SU-DHL-6 (cell line): ENCODE measurements around the gene DKC1.

ENCODE experiments used
- CTCF ChIP-seq: fragments of 200-600 bp; sonication (generic); IDR thresholded peaks from one replicate; pipeline ENCODE4 v1.5.1; 2017; ENCODE audit warnings: antibody characterized with exemption, mild to moderate bottlenecking, low read length, moderate library complexity; ENCODE audit not compliant: insufficient read depth, poor library complexity, severe bottlenecking
- EZH2phosphoT487 ChIP-seq: fragments of 200-600 bp; sonication (generic), shearing (Covaris generic); conservative IDR thresholded peaks from 2 replicates; pipeline ENCODE4 v1.6.1; 2018; ENCODE audit warnings: mild to moderate bottlenecking, antibody characterized with exemption, low read length, moderate library complexity, mixed read lengths

DNA sequence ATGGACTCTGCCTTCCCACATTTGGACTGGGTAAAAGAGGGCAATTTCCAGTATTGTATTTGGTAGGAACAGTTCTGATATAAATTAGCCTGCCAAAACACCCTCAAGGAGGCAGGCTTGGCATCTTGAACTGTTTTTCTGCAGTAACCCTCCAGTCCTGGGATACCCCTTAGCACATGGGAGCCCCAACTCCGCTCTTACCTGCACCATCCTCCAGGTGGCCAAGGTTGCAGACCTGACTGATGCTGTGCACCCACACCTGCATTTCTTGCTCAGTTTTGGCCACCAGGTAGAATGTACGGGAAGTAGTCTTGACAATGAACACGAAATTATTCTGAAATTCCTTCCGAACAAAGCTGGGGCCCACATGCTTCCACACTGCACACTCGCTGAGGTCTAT lies 46.8 kb upstream of the DKC1 start:
- TF ChIP-seq CTCF (no peak), EZH2phosphoT487 (no peak)
